Trophoblast cell (in vitro differentiated cells and primary cell): ENCODE measurements around the gene HRCT1.

Experiments
- DNase-seq, 2 donors: peaks; one replicate each; pipeline ENCODE4 v3.0.0-alpha.2; 2016
- H2AFZ ChIP-seq: 2 replicates; pipeline ENCODE4 v1.6.1; 2013; ENCODE audit warnings: low read length, moderate library complexity, mild to moderate bottlenecking; ENCODE audit not compliant: insufficient read depth, poor library complexity
- H2AK5ac ChIP-seq: 2 replicates; pipeline ENCODE4 v1.6.1; 2013; ENCODE audit warnings: mild to moderate bottlenecking, low read length
- H2BK120ac ChIP-seq: 2 replicates; pipeline ENCODE4 v1.6.1; 2013; ENCODE audit warnings: low read length, mild to moderate bottlenecking, moderate library complexity; ENCODE audit not compliant: insufficient read depth, poor library complexity
- H2BK12ac ChIP-seq: 2 replicates; pipeline ENCODE4 v1.6.1; 2013; ENCODE audit warnings: mild to moderate bottlenecking, low read length, moderate library complexity
- H2BK5ac ChIP-seq: 2 replicates; pipeline ENCODE4 v1.6.1; 2013; ENCODE audit warnings: low read length, low read depth, moderate library complexity, mild to moderate bottlenecking; ENCODE audit not compliant: poor library complexity
- H3K14ac ChIP-seq: 2 replicates; pipeline ENCODE4 v1.6.1; 2013; ENCODE audit warnings: mild to moderate bottlenecking, low read length
- H3K18ac ChIP-seq: 2 replicates; pipeline ENCODE4 v1.6.1; 2013; ENCODE audit warnings: mild to moderate bottlenecking, low read length
- H3K23ac ChIP-seq: 2 replicates; pipeline ENCODE4 v1.6.1; 2013; ENCODE audit warnings: low read length
- H3K27ac ChIP-seq: 2 replicates; pipeline ENCODE4 v1.5.1; 2013; ENCODE audit warnings: low read depth, mild to moderate bottlenecking, inconsistent platforms, low read length, moderate library complexity
- H3K27me3 ChIP-seq: 2 replicates; pipeline ENCODE4 v1.6.1; 2013; ENCODE audit warnings: inconsistent platforms, mild to moderate bottlenecking, low read length, moderate library complexity; ENCODE audit not compliant: insufficient read depth
- H3K36me3 ChIP-seq, 2 experiments: 1 replicate in 1 of 2; 2 replicates in 1 of 2; pipeline ENCODE4 v1.6.1; 2013; ENCODE audit warnings: low read length in 2 of 2, mild to moderate bottlenecking in 2 of 2, moderate library complexity in 1 of 2; ENCODE audit not compliant: insufficient read depth in 2 of 2, control insufficient read depth in 1 of 2
- H3K4ac ChIP-seq: 2 replicates; pipeline ENCODE4 v1.6.1; 2013; ENCODE audit warnings: low read depth, mild to moderate bottlenecking, low read length, moderate library complexity
- H3K4me1 ChIP-seq, 2 experiments: 1 replicate in 1 of 2; 2 replicates in 1 of 2; pipeline ENCODE4 v1.6.1; 2013; ENCODE audit warnings: low read length in 2 of 2, mild to moderate bottlenecking in 2 of 2, moderate library complexity in 1 of 2; ENCODE audit not compliant: insufficient read depth in 2 of 2, control insufficient read depth in 1 of 2
- H3K4me2 ChIP-seq: 2 replicates; pipeline ENCODE4 v1.6.1; 2013; ENCODE audit warnings: inconsistent platforms, mild to moderate bottlenecking, low read length, moderate library complexity
- H3K4me3 ChIP-seq: 2 replicates; pipeline ENCODE4 v1.5.1; 2013; ENCODE audit warnings: mild to moderate bottlenecking, low read depth, low read length, inconsistent platforms
- H3K79me1 ChIP-seq: one replicate; pipeline ENCODE4 v1.6.1; 2013; ENCODE audit warnings: low read length
- H3K79me2 ChIP-seq: 2 replicates; pipeline ENCODE4 v1.6.1; 2013; ENCODE audit warnings: low read length, mild to moderate bottlenecking; ENCODE audit not compliant: control insufficient read depth, insufficient read depth, poor library complexity
- H3K9ac ChIP-seq: 2 replicates; pipeline ENCODE4 v1.6.1; 2013; ENCODE audit warnings: mild to moderate bottlenecking, low read length
- H3K9me3 ChIP-seq: 2 replicates; pipeline ENCODE4 v1.6.1; 2013; ENCODE audit warnings: low read depth, mild to moderate bottlenecking, control low read depth, inconsistent platforms, low read length; ENCODE audit not compliant: insufficient read depth
- H4K12ac ChIP-seq: 2 replicates; pipeline ENCODE4 v1.6.1; 2013; ENCODE audit warnings: low read depth, mild to moderate bottlenecking, low read length, moderate library complexity
- H4K8ac ChIP-seq: 2 replicates; pipeline ENCODE4 v1.6.1; 2013; ENCODE audit warnings: low read depth, mild to moderate bottlenecking, low read length, moderate library complexity
- H4K91ac ChIP-seq: one replicate; pipeline ENCODE4 v1.6.1; 2013; ENCODE audit warnings: low read depth, mild to moderate bottlenecking, low read length, moderate library complexity
- WGBS: extraction: QIAGEN DNeasy Blood & Tissue Kit; methylation state at CpG from one replicate; pipeline ENCODE4 v1.1.7; 2013; ENCODE audit warnings: missing lambda C conversion rate; ENCODE audit not compliant: insufficient read length, insufficient coverage; ENCODE audit errors: extremely low coverage; 5-methylcytosine and 5-hydroxymethylcytosine counted together

The HRCT1 gene

GRCh38 chr9:35906923-35907699, 1.1 kb downstream of the HRCT1 start:
- H3K9ac ChIP-seq = no peak overlapping the region
- H4K8ac ChIP-seq = peak overlapping the region; percentile 49
- peaks cover 42 to 56% of the 10 kb centered on the region in 2 experiments for H3K4me1 ChIP-seq
- WGBS = no CpG with 5 or more reads among the region's 14 CpGs
- peak overlapping the region; percentile 50 for H2BK5ac ChIP-seq
- H2BK120ac ChIP-seq = peak overlapping the region; percentile 36
- H2AK5ac ChIP-seq = peak overlapping the region; percentile 36
- H3K27ac ChIP-seq = peak overlapping the region; percentile 60
- H3K14ac ChIP-seq = peak overlapping the region; percentile 36
- H2AFZ ChIP-seq = no peak overlapping the region
- H3K79me2 ChIP-seq = peaks cover 3% of the 10 kb centered on the region
- H4K12ac ChIP-seq = peak overlapping the region; percentile 28
- H3K79me1 ChIP-seq = peaks cover 23% of the 10 kb centered on the region
- H3K23ac ChIP-seq = no peak overlapping the region
- H3K36me3 ChIP-seq = no peaks in the 10 kb centered on the region
- H3K9me3 ChIP-seq = no peaks in the 10 kb centered on the region
- peak overlapping the region; percentile 15 for H3K18ac ChIP-seq
- H4K91ac ChIP-seq = peak overlapping the region; percentile 70
- no peaks in the 10 kb centered on the region for H3K27me3 ChIP-seq
- peak overlapping the region; percentile 13 for H3K4ac ChIP-seq
- H2BK12ac ChIP-seq = peak overlapping the region; percentile 7
- H3K4me3 ChIP-seq = no peak overlapping the region
- peak overlapping the region; percentile 38 for H3K4me2 ChIP-seq
- DNase-seq = peak; percentile 25 to 31

GRCh38 chr9:35907711-35908503, 1.9 kb downstream of the HRCT1 start:
- H3K4me1 ChIP-seq = peaks cover 42 to 56% of the 10 kb centered on the region in 2 experiments
- no peaks in the 10 kb centered on the region for H3K36me3 ChIP-seq
- H3K18ac ChIP-seq = peak overlapping the region; percentile 16
- peak overlapping the region; percentile 13 for H3K4ac ChIP-seq
- H2BK5ac ChIP-seq = peak overlapping the region; percentile 50
- H4K12ac ChIP-seq = peak overlapping the region; percentile 28
- DNase-seq = peak; percentile 25 to 53
- H3K23ac ChIP-seq = no peak overlapping the region
- H3K79me1 ChIP-seq = peaks cover 23% of the 10 kb centered on the region
- no CpG with 5 or more reads among the region's 13 CpGs for WGBS
- peak overlapping the region; percentile 38 for H3K4me2 ChIP-seq
- H4K91ac ChIP-seq = peak overlapping the region; percentile 70
- no peaks in the 10 kb centered on the region for H3K27me3 ChIP-seq
- H3K14ac ChIP-seq = peak overlapping the region; percentile 36
- peak overlapping the region; percentile 59 for H4K8ac ChIP-seq
- H3K9ac ChIP-seq = no peak overlapping the region
- no peaks in the 10 kb centered on the region for H3K9me3 ChIP-seq
- H2AK5ac ChIP-seq = peak overlapping the region; percentile 18
- no peak overlapping the region for H3K4me3 ChIP-seq
- H2BK120ac ChIP-seq = peak overlapping the region; percentile 45
- peak overlapping the region; percentile 78 for H3K27ac ChIP-seq
- H3K79me2 ChIP-seq = peaks cover 3% of the 10 kb centered on the region
- H2BK12ac ChIP-seq = peak overlapping the region; percentile 67
- peak overlapping the region; percentile 53 for H2AFZ ChIP-seq

- Histone ChIP-seq H3K14ac (peak overlapping the region; percentile 68), H3K9ac (no peak overlapping the region), H3K23ac (no peak overlapping the region), H2BK120ac (peak overlapping the region; percentile 45), H2BK5ac (peak overlapping the region; percentile 47), H3K18ac (peak overlapping the region; percentile 27), H3K4me3 (no peak overlapping the region), H3K4me1 (peaks cover 42 to 56% of the 10 kb centered on the region in 2 experiments), H3K79me2 (peaks cover 3% of the 10 kb centered on the region), H3K9me3 (no peaks in the 10 kb centered on the region), H3K79me1 (peaks cover 23% of the 10 kb centered on the region), H4K91ac (peak overlapping the region; percentile 67), H3K4ac (no peak overlapping the region), H3K36me3 (no peaks in the 10 kb centered on the region), H3K27me3 (no peaks in the 10 kb centered on the region), H2AFZ (peak overlapping the region; percentile 53), H4K12ac (no peak overlapping the region), H3K4me2 (peak overlapping the region; percentile 38), H2BK12ac (peak overlapping the region; percentile 67), H4K8ac (peak overlapping the region; percentile 59), H3K27ac (peak overlapping the region; percentile 78), H2AK5ac (peak overlapping the region; percentile 51)
- no CpG with 5 or more reads among the region's 9 CpGs for WGBS
- DNase-seq = no peak
Measured at GRCh38 chr9:35908504-35909125, 2.6 kb downstream of the HRCT1 start.

- Histone ChIP-seq H4K91ac (peak within 1 kb of the TSS; percentile 67), H3K27me3 (no peaks in the 10 kb centered on the region), H3K4me2 (peak within 1 kb of the TSS; percentile 38), H3K9me3 (peaks cover 1% of the 10 kb centered on the region), H2AK5ac (peak within 1 kb of the TSS; percentile 57), H4K8ac (peak within 1 kb of the TSS; percentile 59), H4K12ac (peak within 1 kb of the TSS; percentile 39), H3K4me1 (peaks cover 42 to 58% of the 10 kb centered on the region in 2 experiments), H2AFZ (peak within 1 kb of the TSS; percentile 69), H3K14ac (peak within 1 kb of the TSS; percentile 68), H3K79me2 (peaks cover 3% of the 10 kb centered on the region), H2BK5ac (peak within 1 kb of the TSS; percentile 47), H2BK120ac (peak within 1 kb of the TSS; percentile 82), H3K4me3 (no peak within 1 kb of the TSS), H3K18ac (peak within 1 kb of the TSS; percentile 60), H3K27ac (peak within 1 kb of the TSS; percentile 78), H3K79me1 (peaks cover 23% of the 10 kb centered on the region), H2BK12ac (peak within 1 kb of the TSS; percentile 74), H3K4ac (no peak within 1 kb of the TSS), H3K23ac (no peak within 1 kb of the TSS), H3K9ac (no peak within 1 kb of the TSS), H3K36me3 (no peaks in the 10 kb centered on the region)
- no CpG with 5 or more reads among the region's 11 CpGs for WGBS
- no peak for DNase-seq
Measured at GRCh38 chr9:35909274-35909673, 3.3 kb downstream of the HRCT1 start, which contains the start of gene SPAAR. TSS of gene SPAAR (plus strand) at chr9:35909490. CDS start at chr9:35910464, 974 bp downstream.
